PFSK-1 (cell line): ENCODE results near the gene TEAD2.

Source experiments
- FOXP2 ChIP-seq: optimal IDR thresholded peaks from 2 replicates; pipeline ENCODE3; 2011; ENCODE audit warnings: borderline replicate concordance, control low read depth, inconsistent platforms; ENCODE audit not compliant: insufficient read depth; ENCODE audit errors: extremely low read length, extremely low read depth
- POLR2AphosphoS5 ChIP-seq: IDR thresholded peaks from 2 replicates; pipeline ENCODE4 v1.6.1; 2012; ENCODE audit warnings: low read depth, mild to moderate bottlenecking, control low read depth, low read length, moderate library complexity
- SIN3A ChIP-seq: IDR thresholded peaks from 2 replicates; pipeline ENCODE4 v1.6.1; 2012; ENCODE audit warnings: mild to moderate bottlenecking, low read length, moderate library complexity, borderline replicate concordance; ENCODE audit not compliant: insufficient read depth
- TAF1 ChIP-seq: IDR thresholded peaks from 2 replicates; pipeline ENCODE4 v1.6.1; 2012; ENCODE audit warnings: low read length, control low read depth, borderline replicate concordance; ENCODE audit not compliant: insufficient read depth
- TF ChIP-seq, protein P1 (sequence below), 2 experiments: IDR thresholded peaks; 2 replicates each; pipeline versions ENCODE4 v1.6.1 to v1.8.0; 2011 to 2012; ENCODE audit warnings: low read depth in 2 of 2, low read length in 2 of 2, control low read depth in 1 of 2, inconsistent platforms in 1 of 2, mild to moderate bottlenecking in 1 of 2, moderate library complexity in 1 of 2; ENCODE audit not compliant: insufficient read depth in 1 of 2

DNA sequence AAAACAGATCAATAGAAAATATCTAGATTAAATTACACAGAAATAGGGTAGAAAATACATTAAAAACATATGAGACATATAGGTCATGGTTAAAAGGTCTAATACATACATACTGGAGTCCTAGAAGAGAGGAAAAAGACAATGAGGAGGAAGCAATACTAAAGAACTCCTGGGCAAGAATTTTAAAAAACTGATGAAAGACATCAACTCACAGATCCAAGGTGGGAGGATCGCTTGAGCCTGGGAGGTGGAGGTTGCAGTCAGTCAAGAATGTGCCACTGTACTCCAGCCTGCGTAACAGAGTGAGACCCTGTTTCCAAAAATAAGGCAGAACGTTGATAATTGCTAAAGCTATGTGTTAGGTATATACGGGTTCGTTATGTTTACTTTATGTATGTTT, 20.4 kb upstream of the TEAD2 start:
- TF ChIP-seq, protein P1, sequence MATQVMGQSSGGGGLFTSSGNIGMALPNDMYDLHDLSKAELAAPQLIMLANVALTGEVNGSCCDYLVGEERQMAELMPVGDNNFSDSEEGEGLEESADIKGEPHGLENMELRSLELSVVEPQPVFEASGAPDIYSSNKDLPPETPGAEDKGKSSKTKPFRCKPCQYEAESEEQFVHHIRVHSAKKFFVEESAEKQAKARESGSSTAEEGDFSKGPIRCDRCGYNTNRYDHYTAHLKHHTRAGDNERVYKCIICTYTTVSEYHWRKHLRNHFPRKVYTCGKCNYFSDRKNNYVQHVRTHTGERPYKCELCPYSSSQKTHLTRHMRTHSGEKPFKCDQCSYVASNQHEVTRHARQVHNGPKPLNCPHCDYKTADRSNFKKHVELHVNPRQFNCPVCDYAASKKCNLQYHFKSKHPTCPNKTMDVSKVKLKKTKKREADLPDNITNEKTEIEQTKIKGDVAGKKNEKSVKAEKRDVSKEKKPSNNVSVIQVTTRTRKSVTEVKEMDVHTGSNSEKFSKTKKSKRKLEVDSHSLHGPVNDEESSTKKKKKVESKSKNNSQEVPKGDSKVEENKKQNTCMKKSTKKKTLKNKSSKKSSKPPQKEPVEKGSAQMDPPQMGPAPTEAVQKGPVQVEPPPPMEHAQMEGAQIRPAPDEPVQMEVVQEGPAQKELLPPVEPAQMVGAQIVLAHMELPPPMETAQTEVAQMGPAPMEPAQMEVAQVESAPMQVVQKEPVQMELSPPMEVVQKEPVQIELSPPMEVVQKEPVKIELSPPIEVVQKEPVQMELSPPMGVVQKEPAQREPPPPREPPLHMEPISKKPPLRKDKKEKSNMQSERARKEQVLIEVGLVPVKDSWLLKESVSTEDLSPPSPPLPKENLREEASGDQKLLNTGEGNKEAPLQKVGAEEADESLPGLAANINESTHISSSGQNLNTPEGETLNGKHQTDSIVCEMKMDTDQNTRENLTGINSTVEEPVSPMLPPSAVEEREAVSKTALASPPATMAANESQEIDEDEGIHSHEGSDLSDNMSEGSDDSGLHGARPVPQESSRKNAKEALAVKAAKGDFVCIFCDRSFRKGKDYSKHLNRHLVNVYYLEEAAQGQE (IDR thresholded peaks at IDR 0.05; ENCODE audit: insufficient read depth in 1 of 2, low read depth in 2 of 2, low read length in 2 of 2), result no peak
- no peak for TF ChIP-seq POLR2AphosphoS5
- no peak for TF ChIP-seq SIN3A
- no peak for TF ChIP-seq FOXP2
- TF ChIP-seq TAF1, result no peak
